GM19351 (cell line): ENCODE data around the gene MPC1.

Source experiments
- ATAC-seq: cut with Tn5 transposase; IDR thresholded peaks from one replicate; pipeline ENCODE4 v1.9.1; 2021; ENCODE audit warnings: mild to moderate bottlenecking, moderate library complexity; ENCODE audit not compliant: unreplicated experiment

The MPC1 gene

GRCh38 chr6:166382933-166383801 lies at the start of gene MPC1:
Gene MPC1 (minus strand): TSS chr6:166382940. CDS start chr6:166382876, 64 bp downstream.
- peak; percentile 81 for ATAC-seq

- ATAC-seq = no peak
These were observed 47.5 kb upstream of the MPC1 start for GRCh38 chr6:166430269-166430668.

GRCh38 chr6:166424431-166424830 lies 41.7 kb upstream of the MPC1 start:
- ATAC-seq = no peak

DNA sequence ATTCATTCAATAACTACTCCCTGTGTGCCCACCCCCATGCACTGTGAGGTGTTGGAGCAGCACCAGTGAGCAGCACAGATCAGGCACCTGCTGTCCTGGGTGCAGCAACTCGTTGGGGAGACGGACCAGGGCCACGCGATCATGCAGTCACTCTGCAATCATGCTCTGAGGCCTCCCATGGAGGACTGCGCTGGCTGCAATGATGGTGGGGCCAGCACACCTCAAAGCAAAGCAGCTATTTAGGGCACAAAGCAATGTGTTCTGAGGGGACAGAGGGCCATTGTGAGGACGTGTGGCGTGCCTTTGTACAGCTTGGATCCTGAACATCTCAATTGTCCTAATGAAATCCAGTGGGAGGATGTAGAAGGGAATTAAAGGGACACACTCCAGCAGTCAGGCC lies 41.0 kb upstream of the MPC1 start:
- no peak for ATAC-seq

DNA sequence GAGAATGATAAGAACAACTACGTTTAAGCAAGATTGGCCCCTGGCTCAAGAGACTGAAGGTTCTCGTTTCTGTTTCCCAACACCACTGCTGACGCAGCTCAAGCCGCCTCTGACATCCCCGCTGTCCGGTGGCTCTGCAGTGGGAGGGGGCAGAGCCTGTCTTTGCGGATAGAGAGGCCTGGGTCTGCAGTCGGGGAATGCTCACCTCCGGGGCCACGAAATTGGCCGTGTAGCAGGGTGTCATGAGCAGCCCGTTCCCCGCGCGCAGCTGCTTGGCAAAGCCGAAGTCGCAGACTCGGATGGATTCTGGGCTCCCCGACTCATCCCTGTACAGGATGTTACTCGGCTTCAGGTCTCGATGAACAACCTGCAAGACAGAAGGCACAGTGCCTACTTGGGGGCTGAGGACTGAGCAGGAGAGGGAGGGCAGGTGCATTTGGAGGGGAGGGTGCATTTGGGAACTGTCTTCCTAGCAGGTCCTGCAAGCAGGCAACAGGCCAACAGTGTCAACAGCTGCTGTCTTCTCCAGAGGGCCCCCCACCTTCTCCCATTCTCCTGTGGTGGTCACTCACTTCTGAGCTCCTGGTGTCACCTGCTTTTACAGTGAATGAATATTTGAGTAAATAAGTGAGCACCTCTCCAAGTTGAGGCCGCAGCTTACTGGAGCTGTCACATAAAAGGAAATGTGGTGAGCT lies 40.5 kb upstream of the MPC1 start:
- ATAC-seq = no peak

GRCh38 chr6:166422201-166422940 lies 39.6 kb upstream of the MPC1 start:
- no peak for ATAC-seq

GRCh38 chr6:166420351-166420750 lies 37.6 kb upstream of the MPC1 start:
- no peak for ATAC-seq

DNA sequence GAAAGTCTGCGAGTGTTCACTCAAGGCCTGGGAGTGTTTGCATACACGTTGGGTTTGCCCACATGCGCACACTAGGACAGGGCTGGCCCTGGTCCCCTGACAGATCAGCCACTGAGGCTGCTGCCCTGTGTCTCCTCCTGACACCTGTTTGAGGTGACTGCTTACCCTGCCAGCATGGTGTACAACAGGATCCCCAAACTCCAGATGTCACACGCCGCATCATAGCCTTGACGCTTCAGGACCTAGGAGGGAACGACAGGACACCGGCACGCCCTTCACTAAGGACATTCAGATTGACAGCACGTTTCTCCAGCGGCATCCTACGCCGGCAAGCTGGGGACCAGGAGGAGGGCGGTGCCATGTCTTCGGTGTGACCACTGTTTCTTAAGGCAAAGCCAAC lies 37.0 kb upstream of the MPC1 start:
- peak; percentile 8 for ATAC-seq

DNA sequence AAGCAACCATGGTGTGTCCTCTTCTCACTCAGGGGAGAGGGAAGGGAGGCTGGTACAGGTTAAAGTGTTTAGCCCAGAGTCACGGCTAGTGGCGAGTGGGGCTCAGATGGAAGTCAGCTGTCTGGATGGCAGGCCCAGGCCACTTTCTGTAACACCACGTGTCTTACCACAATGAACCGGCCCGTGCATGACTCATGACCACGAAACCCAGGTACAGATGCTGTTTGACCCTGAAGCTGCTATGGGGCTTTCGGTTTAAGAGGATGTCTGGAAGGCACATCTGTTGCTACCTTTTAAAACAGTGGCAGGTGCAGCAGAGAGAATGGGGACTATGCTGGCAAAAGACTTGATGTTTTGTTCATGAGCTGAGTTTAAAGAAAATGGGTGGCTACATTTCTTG lies 36.5 kb upstream of the MPC1 start:
- peak; percentile 97 for ATAC-seq

DNA sequence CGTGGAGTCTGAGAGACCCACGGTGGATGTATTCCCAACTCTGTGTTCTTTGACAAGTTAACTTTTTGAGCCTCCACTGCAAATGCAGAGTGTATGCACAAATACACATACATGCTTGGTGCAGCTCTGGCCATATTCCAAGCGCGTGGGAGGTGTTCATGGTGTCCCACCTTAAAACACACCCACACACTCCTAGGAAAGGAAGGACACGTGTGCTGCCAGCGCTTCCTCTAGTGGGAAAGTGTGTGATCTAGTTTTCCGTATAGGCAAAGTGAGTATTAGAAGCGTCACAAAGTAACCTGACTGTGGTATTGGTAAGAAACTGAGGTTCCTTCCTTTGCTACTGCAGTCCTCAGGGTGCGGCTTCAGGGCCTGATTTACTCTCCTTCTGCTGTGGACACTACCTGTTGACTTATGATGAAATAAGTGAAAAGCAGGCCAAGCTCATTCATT lies 36.0 kb upstream of the MPC1 start:
- ATAC-seq = no peak

DNA sequence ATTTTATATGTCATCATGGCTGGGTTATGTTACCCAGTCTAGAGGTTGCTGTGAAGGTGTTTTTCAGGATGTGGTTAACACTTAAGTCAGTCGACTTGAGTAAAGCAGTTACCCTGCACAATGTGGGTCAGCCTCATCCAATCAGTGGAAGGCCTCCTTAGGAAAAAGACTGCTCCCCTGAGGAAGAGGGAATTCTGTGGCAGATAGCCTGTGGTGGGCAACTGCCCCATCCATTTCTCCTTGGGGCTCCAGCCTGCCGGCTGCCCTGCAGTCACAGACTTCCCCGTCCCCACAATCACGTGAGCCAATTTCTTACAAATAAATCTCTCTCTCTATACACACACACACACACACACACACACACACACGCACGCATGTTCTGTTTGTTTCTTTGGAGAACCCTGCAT lies 34.5 kb upstream of the MPC1 start:
- ATAC-seq = peak; percentile 44

GRCh38 chr6:166415833-166416347 lies 33.1 kb upstream of the MPC1 start:
- ATAC-seq = no peak

DNA sequence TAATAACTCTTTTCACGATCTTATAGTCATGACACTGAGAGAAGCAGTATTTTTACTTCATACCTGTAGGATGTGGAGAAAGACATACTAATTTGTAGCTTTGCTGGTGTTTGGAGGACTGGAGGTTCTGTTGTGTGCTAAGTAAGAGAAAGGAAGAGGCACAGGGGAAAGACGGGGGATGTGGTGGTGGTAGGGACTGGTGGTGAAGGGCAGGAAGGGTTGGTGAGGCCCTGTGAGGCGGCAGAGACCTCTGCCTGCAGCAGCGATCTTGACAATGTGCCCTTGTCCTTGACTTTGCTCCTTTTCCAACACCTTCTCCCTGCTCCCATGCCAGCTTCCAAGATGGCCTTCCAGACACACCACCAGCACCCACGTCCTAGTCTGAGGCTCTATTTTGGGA lies 32.6 kb upstream of the MPC1 start:
- ATAC-seq = no peak

GRCh38 chr6:166413491-166413951 lies 30.8 kb upstream of the MPC1 start:
- no peak for ATAC-seq

- ATAC-seq = no peak
These were observed 30.2 kb upstream of the MPC1 start for GRCh38 chr6:166412911-166413384.

GRCh38 chr6:166412156-166412910 lies 29.6 kb upstream of the MPC1 start:
- no peak for ATAC-seq

DNA sequence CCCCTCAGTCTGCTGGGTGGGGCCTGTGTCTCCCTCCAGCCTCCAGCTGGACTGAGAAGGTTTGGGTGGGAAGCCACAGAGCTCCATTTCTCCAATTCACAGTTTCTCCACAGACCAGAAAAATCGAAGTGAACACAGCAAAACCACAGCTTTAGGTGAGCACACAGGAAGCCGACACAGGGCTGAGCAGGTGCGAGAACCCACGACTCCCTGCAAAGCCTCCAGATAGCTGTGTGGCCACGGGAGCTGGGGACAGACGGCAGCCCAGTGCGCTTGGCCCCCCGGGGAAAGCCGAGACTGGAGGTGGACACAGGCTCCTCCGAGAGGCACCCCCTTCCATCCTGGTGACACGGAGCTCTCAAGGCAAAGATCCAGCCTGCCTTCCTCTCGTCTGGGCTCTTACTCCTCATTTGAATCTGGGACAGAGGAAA lies 29.0 kb upstream of the MPC1 start:
- ATAC-seq = peak; percentile 47

- ATAC-seq = no peak
These were observed 28.5 kb upstream of the MPC1 start for GRCh38 chr6:166411271-166411670.

DNA sequence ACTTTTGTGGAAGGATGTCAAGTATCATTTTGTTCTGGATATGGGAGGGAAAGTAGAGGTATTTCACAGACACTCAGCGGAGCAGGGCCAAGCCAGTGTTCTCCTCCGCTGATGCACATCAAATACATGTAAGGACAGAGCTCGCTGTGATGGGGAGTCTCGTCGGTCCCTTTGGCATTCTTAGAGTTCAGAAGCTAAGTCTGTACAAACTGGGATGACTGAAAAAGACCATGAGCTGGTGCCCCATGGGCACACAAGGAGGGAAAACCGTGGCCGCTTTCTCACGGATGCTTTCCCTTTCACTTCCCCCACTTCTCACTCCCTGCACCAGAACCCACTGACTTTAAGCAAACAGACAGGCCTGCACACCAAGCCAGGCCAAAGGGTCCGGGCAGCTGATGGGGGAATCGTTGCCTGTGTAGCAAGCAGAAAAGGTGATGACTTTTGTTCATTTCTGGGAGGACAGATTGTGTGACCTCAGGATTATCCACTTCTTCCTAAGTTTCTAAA lies 27.7 kb upstream of the MPC1 start:
- ATAC-seq = peak; percentile 59
